ENCODE data around the gene DNAH3. TPM values are rescaled to one million over a fixed set of nuclear protein-coding genes. Genes with fewer than 3 reads are reported as not detected.

Gene DNAH3
- total RNA-seq, 1 experiment from 2014 or later: 0.24 TPM

GRCh38 chr16:20931066-20931600 is 219.5 kb downstream of the DNAH3 start:
- Histone ChIP-seq H3K23ac (ENCODE audit: insufficient read length, low read depth, low read length) (no peak overlapping the region), H3K23me2 (ENCODE audit: insufficient read length, low read depth, low read length, poor library complexity, severe bottlenecking) (no peaks in the 10 kb centered on the region), H3K18ac (ENCODE audit: insufficient read length, low read depth, low read length) (no peak overlapping the region), H2BK12ac (ENCODE audit: insufficient read length, low read depth, low read length) (no peak overlapping the region), H2BK20ac (ENCODE audit: low read depth, low read length, poor library complexity, severe bottlenecking) (no peak overlapping the region), H2AK5ac (ENCODE audit: insufficient read length, low read length) (no peak overlapping the region), H3K79me1 (ENCODE audit: insufficient read depth, low read depth, low read length, poor library complexity, severe bottlenecking) (no peaks in the 10 kb centered on the region), H4K91ac (ENCODE audit: insufficient read length, low read depth, low read length) (no peak overlapping the region), H3K4me2 (ENCODE audit: insufficient read depth, insufficient read length, low read length) (no peak overlapping the region), H3K4me1 (ENCODE audit: insufficient read depth, low read length) (no peaks in the 10 kb centered on the region; the same call in 1 of the 2 replicates), H4K8ac (replicated peaks; ENCODE audit: insufficient read length, low read depth, low read length) (no peak overlapping the region), H3K27ac (ENCODE audit: insufficient read length, low read depth, low read length) (no peak overlapping the region), H3T11ph (ENCODE audit: low read length) (no peak overlapping the region), H3K9ac (ENCODE audit: extremely low read depth, insufficient read length, low read length) (no peak overlapping the region), H2BK15ac (ENCODE audit: low read depth, low read length) (no peak overlapping the region; the same call in 1 of the 2 replicates), H2AFZ (ENCODE audit: low read length) (no peak overlapping the region), H3K56ac (ENCODE audit: insufficient read length, low read depth, low read length) (no peak overlapping the region), H3K79me2 (ENCODE audit: insufficient read depth, low read length) (no peaks in the 10 kb centered on the region), H3K14ac (ENCODE audit: insufficient read depth, low read length) (peak overlapping the region; percentile 70; the same call in 1 of the 2 replicates), H2BK5ac (ENCODE audit: insufficient read length, low read length) (no peak overlapping the region), H3K27me3 (ENCODE audit: insufficient read depth, low read length) (no peaks in the 10 kb centered on the region), H4K20me1 (ENCODE audit: control insufficient read depth, insufficient read depth, insufficient read length) (no peaks in the 10 kb centered on the region), H3K4ac (ENCODE audit: low read depth, low read length) (no peak overlapping the region), H4K5ac (ENCODE audit: insufficient read length, low read depth, low read length) (no peak overlapping the region), H2BK120ac (ENCODE audit: low read depth, low read length, poor library complexity, severe bottlenecking) (no peak overlapping the region), H3K9me3 (ENCODE audit: control insufficient read depth, low read depth, low read length) (no peaks in the 10 kb centered on the region)
- H3K36me3 Mint-ChIP-seq (ENCODE audit: insufficient read depth in 1 of 3, low read depth in 3 of 3): no peaks in the 10 kb centered on the region
- no CpG with 5 or more reads among the region's 5 CpGs for WGBS (ENCODE audit: extremely low coverage, insufficient read length, low lambda C conversion rate)
- peaks cover 4 to 7% of the 10 kb centered on the region in 2 experiments; a peak in 3 of 4 replicates for H3K4me1 Mint-ChIP-seq
- TF ChIP-seq CTCF (conservative IDR thresholded peaks at IDR 0.05): no peak
- H3K27ac Mint-ChIP-seq: peak overlapping the region in 1 of 3 experiments; percentile 15; a peak in 1 of 7 replicates
- no peaks in the 10 kb centered on the region for H3K9me3 Mint-ChIP-seq
- no peaks in the 10 kb centered on the region for H3K27me3 Mint-ChIP-seq (ENCODE audit: low read depth)
- no peak for DNase-seq
- H3K4me3 Mint-ChIP-seq: no peak overlapping the region

Measured in H9 (cell line).